GM21528 (cell line): Measurements from ENCODE around the gene CC2D1B.

Experiments used
- ATAC-seq: cut with Tn5 transposase; IDR thresholded peaks from one replicate; pipeline ENCODE4 v1.9.1; 2021; ENCODE audit warnings: mild to moderate bottlenecking, moderate library complexity; ENCODE audit not compliant: unreplicated experiment, low FRiP score

Gene CC2D1B

DNA sequence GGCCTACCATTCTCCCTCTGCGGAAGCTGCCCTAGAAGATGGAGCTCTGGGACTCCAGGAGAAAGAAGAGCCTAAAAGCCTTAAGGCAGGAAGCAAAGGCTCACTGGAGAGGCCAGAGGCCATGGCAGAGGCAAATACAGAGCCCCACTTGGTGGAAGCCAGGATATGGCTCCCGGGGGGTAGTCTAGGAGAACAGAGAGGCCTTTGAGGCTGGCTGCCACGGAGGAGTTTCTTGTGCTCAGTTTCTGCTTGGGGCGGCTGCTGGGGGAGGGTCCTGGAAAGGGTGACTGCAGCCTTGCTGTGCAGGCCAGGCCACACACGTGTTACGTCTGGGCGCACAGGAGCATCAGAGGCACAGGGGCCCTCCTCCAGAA is 5.4 kb downstream of the CC2D1B start:
- ATAC-seq = no peak

DNA sequence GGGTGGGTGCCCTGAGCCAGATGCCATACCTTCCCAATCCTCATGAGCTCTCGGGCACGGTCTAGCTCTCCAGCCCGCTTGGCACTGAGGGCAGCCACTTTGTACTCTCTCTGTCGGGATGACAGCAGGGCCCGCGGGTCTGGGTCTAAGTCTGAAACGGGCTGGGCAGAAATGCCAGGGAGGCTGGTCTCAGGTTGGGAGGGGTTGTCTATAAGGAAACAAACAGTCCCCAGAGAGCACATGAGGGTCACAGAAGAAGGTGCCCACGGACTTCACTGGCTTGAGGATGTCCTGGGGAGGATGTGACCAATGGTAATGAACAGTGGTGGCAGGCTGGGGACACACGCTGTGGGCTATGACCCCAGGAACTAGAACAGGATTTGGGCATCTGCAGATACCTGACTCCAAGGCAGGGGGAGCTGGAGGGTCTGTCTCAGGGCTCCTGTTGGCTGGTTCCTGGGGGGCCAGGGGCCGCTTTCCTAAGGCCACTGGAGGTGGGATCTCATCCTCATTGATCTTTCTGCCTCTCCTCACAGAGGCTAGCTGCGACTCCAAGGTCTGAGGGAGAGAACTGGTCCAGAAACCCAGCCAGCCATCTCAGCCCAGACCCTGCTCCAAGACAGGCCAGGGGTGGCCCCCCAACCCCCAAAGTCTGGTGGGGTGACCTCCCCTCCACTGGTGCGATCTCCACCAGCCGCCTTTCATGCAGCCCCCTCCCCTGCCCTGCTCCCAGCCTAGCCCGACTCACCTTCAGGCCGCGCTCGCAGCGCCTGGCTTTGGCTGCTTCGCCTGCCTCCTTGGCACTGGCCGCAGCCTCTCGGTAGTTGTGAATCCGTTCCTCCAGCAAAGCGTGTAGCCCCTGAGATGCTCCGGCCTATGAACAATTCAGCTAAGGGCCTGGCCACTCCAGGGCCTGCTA is 6.1 kb downstream of the CC2D1B start:
- no peak for ATAC-seq

DNA sequence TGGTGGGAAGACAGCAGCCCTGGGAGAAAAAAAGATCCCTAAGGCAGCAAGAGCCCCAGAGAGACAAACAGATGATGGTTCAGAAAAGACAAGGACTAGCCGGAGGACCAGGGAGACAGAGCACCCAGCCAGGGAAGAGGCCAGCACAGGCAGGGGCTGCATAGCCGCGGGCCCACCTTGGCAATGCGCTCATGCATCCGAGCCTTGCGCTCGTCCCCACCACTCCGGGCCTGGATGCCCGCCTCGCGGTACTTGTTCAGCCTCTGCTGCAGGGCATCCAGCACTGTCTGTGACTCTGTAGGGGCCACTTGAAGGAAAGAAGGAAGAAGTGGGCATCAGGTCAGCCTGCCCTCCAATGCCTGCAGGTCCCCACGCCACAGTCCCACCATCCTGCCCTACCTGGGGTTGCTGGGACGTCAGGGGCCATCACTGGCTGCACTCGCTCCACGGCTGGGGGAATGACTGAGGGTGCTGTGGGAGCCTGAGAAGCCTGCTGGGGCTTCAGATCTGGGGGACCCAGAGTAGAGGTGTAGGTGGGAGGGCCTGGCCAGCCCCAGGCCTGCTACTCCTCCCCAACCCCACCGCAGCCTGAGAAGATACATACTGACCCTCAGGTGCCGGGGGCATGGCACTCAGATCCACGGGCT is 7.0 kb downstream of the CC2D1B start:
- no peak for ATAC-seq

DNA sequence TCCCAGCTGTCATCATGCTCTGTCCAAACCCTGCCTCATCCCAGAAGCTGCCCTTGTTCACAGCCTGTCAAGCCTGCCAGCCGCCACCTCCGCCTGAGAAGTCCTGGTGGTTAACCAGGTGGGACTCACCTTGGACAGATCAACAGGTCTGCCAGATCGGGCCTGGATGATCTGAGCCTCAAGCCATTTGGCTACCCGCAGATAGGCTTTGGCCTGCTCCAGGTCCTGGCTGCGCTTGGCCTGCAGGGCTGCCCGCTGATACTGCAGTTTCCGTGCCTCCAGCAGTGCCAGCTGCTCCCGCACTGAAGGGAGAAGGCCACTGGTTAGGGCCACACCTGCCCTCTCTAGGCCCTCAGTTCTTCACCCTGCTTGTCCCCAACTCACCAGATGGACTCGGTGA is 8.6 kb downstream of the CC2D1B start:
- no peak for ATAC-seq

DNA sequence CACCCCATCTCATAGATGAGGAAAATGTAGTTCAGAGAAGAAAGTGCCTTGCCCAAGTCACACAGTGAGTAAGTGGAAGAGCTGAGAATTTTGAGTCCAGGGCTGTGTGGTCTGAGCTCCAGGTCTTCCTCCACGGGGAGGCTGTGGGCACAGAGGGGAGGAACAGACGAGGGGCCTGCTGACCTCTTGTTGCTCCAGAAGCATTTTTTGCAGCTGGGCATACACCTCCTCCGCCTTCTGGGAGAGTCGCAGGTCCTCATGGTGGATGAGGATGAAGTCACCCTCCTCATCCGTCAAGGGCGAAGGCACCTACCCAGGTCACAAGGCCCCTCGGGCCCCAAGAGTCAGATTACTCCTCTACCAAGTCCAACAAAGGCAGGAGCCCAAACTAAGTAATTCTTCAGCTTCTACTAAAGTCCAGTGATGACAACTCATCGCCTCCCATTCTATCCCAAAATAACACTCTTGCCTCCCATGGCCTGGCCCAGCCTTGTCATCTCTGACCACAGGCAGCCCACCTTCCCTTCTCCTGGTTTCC is 9.1 kb downstream of the CC2D1B start:
- no peak for ATAC-seq

DNA sequence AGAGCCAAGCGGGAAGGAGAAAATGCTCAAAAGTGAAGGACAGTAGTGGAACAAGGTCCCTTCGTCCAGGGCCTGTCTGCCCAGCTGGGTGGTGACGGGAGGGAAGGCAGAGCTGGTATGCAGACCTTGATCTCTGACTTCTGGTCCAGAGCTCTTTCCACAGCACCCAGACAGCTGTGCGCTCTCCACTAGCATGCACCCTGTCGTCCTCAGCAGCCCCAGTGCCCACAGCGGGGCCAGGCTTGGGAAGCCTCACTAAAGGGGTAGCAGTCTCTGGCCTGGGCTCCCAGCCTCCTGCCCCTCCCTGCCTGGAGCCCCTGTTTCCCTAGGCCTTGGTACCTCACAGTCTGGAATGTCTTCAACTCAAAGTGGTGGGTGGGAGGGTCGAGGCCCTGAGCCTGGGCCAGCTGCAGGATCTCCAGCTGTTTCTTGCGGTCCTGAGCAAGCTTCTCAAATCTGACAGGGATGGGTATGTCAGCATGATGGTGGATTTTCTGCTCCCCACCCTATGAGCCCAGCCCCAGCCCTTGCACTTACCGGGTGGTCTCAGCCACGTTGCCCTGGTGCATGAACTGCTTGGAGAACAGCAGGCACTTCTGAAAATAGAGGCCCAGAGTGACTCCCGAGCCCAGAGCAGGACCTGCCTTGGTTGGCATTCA is 10.0 kb downstream of the CC2D1B start:
- ATAC-seq = no peak

DNA sequence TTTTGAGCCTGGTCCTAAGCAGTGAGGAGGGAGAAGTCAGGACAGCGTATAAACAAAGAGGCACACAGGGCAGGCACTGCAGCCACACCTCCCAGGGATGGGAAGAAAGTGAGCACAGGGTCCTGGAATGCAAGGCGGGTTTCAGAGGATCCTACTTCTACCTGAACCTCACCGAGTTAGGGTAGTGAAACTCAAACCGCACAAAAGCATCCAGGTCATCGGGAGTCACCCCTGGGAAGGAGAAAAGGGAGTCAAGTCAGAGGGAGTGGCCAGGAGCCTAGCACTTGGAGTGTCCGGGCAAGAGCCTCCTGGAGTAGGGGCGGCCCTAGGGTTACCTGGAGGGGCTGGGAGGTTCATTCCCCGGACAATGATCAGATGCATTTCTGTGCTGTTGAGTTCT is 10.6 kb downstream of the CC2D1B start:
- ATAC-seq = no peak

DNA sequence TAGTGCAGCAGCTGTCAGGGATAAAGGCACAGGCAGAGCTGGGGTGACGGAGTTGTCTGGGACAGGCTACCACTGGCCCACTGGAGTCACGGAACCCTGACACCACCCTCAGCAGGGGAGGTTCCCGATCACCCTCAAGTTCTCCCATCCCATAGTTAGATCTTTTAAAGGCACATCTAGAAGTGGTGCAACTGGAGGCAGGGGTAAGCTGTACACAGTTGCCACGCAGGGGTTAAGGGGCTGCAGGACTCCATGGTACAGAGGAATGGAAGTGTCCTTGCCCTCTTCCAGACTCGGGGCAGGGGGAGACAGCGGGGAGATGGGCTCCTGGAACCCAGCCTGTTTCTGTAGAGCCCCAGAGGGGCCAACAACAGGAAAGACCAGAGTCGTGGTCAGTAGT is 13.3 kb downstream of the CC2D1B start:
- no peak for ATAC-seq

DNA sequence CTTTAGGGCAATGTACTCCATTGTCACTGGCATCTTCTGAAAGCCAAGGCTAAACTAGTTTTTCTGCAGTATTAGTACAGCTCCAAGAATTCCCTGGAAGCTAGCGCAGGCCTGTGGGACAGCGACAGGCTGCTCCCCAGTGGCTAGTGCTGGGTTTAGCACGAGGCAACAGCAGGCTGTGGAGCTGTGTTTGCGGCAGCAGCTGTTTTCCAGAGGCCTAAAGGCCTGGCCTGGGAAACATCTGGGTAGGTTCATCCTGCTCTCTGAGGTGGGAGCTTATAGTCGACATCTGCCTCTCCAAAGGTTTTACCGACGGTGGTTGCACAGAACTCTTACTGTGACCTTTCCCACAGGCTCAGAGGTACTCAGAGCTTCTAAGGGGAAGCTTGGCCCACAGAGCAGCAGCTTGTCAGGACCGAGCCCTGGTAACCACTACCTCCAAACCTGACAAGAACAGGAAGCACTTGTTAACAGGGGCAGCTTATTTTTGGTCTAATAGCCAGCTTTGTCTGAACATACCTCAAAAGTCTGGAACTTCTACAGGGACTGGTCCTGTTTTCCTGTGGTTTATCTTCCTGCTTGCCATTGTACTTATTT is 17.2 kb downstream of the CC2D1B start:
- ATAC-seq = no peak

DNA sequence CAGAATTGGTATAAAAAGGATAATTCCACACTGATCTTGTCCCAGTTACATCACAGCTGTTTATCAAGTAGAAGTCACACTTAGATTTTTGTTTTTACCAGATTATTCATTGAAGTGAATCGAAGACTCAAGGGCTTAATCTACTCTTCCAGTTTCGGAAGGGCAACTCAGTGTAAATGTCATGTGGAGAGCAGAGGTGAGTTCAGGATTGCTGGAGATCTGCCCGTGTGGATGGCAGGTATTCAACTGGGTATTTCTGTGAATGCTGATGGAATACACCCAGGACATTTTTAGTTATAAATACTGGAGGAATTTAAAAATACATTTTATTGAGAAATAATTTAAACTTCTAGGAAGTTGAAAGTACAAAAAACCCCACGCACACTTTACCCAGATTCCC is 19.4 kb downstream of the CC2D1B start:
- no peak for ATAC-seq

DNA sequence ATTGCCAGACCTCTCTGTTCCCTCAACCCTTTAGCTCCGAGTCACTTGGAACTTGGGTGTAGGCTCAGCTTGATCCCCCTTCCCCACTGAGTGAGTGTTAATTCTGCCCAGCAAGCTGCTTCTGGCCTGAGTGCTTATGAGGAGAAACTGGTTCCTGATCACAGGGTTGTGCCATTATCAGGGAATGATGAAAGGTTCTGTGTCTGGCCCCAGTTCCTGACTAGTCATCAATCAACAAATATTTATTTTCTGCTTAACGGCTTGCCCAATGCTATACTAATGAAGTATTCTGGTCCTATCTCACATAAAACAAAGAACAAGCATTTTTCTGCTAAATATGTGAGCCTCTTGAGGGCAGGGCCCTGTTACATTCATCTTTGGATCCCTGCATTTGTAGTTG is 20.8 kb downstream of the CC2D1B start:
- no peak for ATAC-seq

DNA sequence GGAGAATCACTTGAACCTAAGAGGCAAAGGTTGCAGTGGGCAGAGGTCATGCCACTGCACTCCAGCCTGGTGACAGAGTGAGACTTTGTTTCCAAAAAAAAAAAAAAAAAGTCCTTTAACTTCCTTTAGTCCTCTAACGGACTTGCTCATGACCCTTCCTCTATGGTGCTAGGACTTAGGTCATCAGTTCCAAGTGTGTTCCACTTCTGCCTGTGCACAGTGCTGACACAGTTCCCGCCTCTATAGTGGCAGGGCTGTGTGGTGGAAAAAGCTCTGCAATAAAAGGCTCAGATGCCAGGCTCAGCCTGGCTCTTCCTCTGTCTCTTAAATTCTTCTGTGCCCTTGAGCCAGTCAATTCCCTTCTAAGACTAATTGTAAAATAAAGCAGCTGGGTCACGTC is 22.0 kb downstream of the CC2D1B start:
- no peak for ATAC-seq

DNA sequence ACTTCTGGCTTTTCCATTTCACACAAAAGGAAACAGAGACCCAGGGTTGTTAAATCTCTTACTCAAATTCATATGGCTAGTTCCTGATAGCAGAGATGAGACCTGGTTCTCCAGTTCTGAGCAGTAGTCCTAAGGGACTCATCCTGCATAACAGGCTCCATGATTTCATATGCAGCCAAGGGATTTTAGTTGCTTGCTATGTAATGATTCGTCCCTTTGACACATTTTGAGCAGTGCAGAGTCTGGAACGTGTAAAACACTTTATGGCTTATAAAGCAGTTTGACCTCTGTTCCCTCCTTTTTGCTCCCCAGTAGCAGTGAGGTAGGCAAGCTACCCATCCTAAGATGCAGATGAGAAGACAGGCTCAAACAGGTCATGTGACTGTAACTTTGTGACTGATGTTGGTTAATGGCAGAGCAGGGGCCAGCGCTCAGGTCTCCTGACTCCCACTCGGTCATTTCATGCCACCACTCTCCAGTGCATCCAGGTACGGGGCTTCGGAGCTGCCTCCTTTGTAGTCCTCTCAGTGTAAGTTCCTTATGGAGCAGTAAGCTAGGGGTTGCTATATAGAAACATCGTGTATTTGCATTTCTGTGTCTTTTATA is 24.2 kb downstream of the CC2D1B start:
- no peak for ATAC-seq

DNA sequence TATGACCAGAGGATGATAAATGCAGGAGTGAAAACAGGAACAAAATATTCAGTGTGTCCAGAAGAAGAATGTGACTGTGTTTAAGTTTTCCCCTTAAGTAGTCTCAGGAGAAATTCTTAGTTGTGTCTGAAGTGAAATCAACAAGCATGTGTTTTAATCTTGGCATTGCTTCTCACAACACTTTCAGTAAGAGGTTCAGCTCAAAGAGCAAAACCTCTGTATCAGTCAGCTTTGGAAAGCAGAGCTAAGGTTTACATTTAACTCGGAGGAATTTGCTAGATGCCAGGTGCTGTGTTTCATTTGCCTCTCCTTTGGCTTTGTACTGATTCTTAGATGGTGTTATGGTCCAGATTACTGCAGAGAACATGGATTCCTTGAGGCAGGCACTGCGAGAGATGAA is 28.6 kb downstream of the CC2D1B start:
- ATAC-seq = no peak

DNA sequence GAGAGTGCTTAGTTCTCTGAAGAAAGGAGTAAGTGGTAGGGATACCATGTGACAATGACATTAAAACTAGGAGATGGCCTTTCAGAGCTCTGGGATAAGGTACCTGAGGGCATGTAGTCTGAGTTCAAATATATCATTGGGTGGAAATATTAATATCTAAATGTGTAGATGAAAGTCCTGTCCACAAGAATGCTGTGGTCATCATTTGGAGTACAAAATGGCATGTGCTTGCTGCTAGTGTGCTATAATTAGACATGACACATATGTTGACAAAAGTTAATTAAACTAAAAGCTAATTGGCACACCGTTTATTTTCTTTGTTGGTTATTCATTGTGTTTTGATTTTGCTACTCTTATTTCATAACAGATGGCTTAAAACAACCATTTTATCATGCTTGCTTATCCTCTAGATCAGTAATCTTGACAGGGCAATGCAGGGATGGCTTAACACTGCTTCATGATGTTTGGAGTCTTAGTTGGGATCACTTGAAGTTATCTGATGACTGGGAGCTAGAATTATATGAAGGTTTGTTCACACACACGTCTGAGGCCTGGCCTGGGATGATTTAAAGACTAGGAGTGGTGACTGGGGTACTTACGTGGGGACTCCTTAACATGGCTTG is 31.0 kb downstream of the CC2D1B start:
- no peak for ATAC-seq

DNA sequence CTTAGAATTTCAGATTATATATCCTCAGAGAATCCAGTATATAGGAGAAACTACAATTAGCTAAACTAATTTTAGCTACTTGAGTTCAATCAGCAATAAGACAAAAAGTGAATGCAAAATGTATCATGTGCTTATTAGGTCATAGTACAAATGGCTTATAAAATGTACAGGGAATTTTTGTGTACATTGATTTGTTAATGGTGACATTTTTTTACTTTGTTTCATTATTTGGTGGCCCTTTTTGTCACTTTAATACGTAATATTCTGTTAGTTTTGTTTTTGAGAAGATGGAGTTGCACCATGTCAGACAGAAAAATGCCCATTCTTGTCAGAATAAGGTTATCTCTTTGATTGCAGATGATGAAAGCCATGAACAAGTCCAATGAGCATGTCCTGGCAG is 33.6 kb downstream of the CC2D1B start:
- ATAC-seq = no peak

DNA sequence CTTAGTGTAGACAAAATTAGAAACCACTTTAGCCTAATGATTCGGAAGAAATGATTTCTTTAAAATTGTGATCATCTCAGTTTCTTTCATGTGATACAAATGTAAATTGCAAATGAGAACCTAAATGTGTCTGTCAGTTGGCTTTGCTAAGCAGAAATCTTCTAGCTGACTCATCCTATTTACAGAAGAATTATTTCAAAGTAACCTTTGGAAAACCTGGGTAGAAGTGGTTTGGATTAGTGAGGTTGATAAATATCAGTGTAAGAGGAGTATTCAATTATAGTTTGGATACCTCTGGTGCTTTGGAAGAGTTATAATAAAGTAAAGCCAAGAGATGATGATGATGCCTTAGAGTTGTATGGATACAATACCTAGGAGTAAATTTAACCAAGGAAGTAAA is 37.4 kb downstream of the CC2D1B start:
- ATAC-seq = no peak

DNA sequence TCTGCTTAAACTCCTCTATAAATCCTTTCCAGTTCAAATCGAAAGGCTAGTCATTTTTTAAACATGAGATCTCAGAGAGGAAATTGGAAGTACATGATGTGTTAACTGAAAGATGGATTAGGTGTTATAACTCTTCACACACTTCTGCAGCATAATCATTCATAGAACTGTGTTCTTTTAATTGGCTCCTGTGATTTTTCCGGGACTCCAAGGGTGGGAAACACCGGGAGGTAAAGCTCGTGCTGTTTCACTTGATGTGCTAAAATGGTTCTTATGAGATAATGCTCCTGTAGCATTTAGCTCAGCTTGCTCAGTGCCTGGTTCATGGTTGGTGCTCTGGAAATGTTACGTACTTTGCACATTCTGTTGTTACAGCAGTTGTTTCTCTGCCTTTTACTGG is 40.2 kb downstream of the CC2D1B start:
- ATAC-seq = no peak

DNA sequence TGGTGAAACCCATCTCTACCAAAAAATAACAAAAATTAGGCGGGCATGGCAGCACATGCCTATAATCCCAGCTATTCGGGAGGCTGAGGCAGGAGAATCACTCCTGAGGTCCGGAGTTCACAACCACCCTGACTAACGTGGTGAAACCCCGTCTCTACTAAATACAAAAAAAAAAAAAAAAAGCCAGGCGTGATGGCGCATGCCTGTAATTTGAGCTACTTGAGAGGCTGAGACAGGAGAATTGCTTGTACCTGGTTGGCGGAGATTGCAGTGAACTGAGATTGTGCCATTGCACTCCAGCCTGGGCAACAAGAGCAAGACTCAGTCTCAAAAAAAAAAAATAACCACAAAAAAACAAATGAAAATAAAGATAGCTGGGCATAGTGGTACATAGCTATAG is 42.3 kb downstream of the CC2D1B start:
- ATAC-seq = no peak

DNA sequence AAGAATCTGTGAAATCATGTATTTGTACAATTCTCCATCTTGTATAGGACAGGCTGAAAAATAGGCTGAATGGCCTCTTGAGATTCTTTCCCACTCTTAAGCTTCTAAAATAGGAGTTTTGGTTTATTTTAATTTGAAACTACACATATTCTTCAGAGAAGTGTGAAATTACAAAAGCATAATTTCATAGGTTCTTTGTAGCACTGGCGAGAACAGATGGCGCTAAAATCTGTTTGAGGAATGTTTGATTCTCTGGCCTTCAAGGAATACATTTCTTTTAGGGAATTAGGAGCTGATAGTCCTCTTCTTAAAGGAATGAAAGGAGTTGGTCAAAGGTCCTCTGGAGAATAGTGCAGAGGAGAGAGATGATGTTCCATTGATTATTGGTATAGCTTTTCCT is 44.9 kb downstream of the CC2D1B start:
- no peak for ATAC-seq
